ENCODE results near the gene TXNDC15.

GRCh38 chr5:134857401-134857800 lies 16.8 kb upstream of the TXNDC15 start:
- TF ChIP-seq CTCF (conservative IDR thresholded peaks at IDR 0.05; ENCODE audit: low read length) (no peak), EZH2phosphoT487 (IDR thresholded peaks at IDR 0.05; ENCODE audit: borderline replicate concordance) (no peak)

Measured in Loucy (cell line).